ENCODE measurements around the gene ASB18. TPM values are rescaled to one million over a fixed set of nuclear protein-coding genes. Genes with fewer than 3 reads are reported as not detected.

ASB18 gene
- total RNA-seq, 1 experiment from 2014 or later: not detected

DNA sequence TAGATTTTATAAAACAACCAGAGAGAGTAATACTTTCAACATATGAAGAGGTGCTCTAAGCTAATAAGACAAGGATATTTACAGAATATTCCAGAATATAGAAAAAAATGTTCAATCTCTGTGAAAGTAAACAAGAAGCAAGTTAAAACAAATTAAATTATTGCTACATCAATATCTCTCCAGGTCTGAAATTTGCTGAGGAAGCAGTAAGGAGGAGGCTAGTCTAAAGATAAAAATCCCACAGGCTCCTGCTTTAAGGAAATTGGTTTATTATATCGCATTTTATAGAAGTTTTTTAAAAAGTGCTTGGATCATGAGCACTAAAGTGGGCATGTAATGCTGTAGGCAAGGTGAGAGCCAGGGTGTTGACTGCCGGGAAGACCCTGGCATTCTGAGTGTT lies 39.7 kb upstream of the ASB18 start:
- intact Hi-C loops (cut with micrococcal nuclease): no loop called here
- Histone ChIP-seq H3K4me2 (ENCODE audit: low read length) (no peak overlapping the region), H3K9me2 (ENCODE audit: insufficient read depth) (no peaks in the 10 kb centered on the region), H3K27ac (ENCODE audit: low read depth, low read length) (no peak overlapping the region), H3K79me2 (ENCODE audit: insufficient read depth, low read length) (no peaks in the 10 kb centered on the region), H3K27me3 (ENCODE audit: insufficient read depth, low read length) (no peaks in the 10 kb centered on the region), H3K4me1 (ENCODE audit: control insufficient read depth in 1 of 2, insufficient read depth in 2 of 2, low read length in 2 of 2) (no peaks in the 10 kb centered on the region), H4K20me1 (ENCODE audit: insufficient read depth) (no peaks in the 10 kb centered on the region), H3K36me3 (ENCODE audit: control insufficient read depth in 1 of 2, insufficient read depth in 2 of 2, low read length in 2 of 2) (no peaks in the 10 kb centered on the region), H3K9me3 (ENCODE audit: control insufficient read depth in 1 of 2, insufficient read depth in 1 of 2, low read depth in 1 of 2, low read length in 2 of 2) (no peaks in the 10 kb centered on the region), H3K9ac (ENCODE audit: low read length) (no peak overlapping the region), H2AFZ (ENCODE audit: low read depth, low read length, poor library complexity, severe bottlenecking) (no peak overlapping the region), H3K4me3 (replicated peaks in 1 of 2; ENCODE audit: low read depth in 1 of 2, low read length in 2 of 2) (no peak overlapping the region)
- DNase-seq (ENCODE audit: low read depth, low spot score): no peak
- ATAC-seq: no peak
- BruUV-seq (replicated peaks): no TSS peak
- RAD21 ChIA-PET (ENCODE audit: low non-redundant PET in 1 of 2, low total read pairs in 2 of 2, uncharacterized antibody in 2 of 2, unreplicated experiment in 2 of 2): no interaction called here
- POLR2A ChIA-PET: no interaction called here
- CTCF ChIA-PET: no interaction called here
- TF ChIP-seq POLR2AphosphoS5 (IDR thresholded peaks at IDR 0.05; ENCODE audit: low read depth, low read length): no peak
- no peak for TF ChIP-seq SRF (IDR thresholded peaks at IDR 0.05; ENCODE audit: low read depth)
- TF ChIP-seq CEBPB (IDR thresholded peaks at IDR 0.05; ENCODE audit: low read depth): no peak
- no peak for TF ChIP-seq JUND (IDR thresholded peaks at IDR 0.05)
- TF ChIP-seq EZH2phosphoT487 (IDR thresholded peaks at IDR 0.05; ENCODE audit: borderline replicate concordance): no peak
- no peak for TF ChIP-seq EGR1 (IDR thresholded peaks at IDR 0.05; ENCODE audit: low read depth)
- TF ChIP-seq RAD21 (IDR thresholded peaks at IDR 0.05; ENCODE audit: low read depth): no peak
- TF ChIP-seq SP1 (IDR thresholded peaks at IDR 0.05; ENCODE audit: low read depth): no peak
- TF ChIP-seq SIN3A (IDR thresholded peaks at IDR 0.05; ENCODE audit: low read depth): no peak
- no peak for TF ChIP-seq YY1 (IDR thresholded peaks at IDR 0.05; ENCODE audit: extremely low read depth, insufficient replicate concordance, low read depth, low read length)
- no peak for TF ChIP-seq TCF7L2 (IDR thresholded peaks at IDR 0.05; ENCODE audit: borderline replicate concordance, extremely low read depth, insufficient read depth, insufficient read length)
- no peak for TF ChIP-seq ELF1 (IDR thresholded peaks at IDR 0.05; ENCODE audit: borderline replicate concordance, low read depth)
- no peak for TF ChIP-seq CTCF (IDR thresholded peaks at IDR 0.05 in 2 of 3, conservative IDR thresholded peaks at IDR 0.05 in 1 of 3; ENCODE audit: borderline replicate concordance in 1 of 3, insufficient read depth in 1 of 3, low read depth in 2 of 3, low read length in 2 of 3)
- no peak for TF ChIP-seq FOSL1 (IDR thresholded peaks at IDR 0.05; ENCODE audit: low read depth)
- no peak for TF ChIP-seq MAX (IDR thresholded peaks at IDR 0.05)
- no peak for TF ChIP-seq ZBTB33 (IDR thresholded peaks at IDR 0.05; ENCODE audit: extremely low read depth, insufficient replicate concordance, low read length)
- no peak for TF ChIP-seq ZFX (IDR thresholded peaks at IDR 0.05)
- no peak for TF ChIP-seq ZNF274 (IDR thresholded peaks at IDR 0.05; ENCODE audit: low read depth, low read length)
- TF ChIP-seq EZH2 (IDR thresholded peaks at IDR 0.05): no peak
